Measurements from ENCODE around the gene BIRC7. TPM values are rescaled to one million over a fixed set of nuclear protein-coding genes. Genes with fewer than 3 reads are reported as not detected.
A peak's percentile ranks its signal among the peaks of the same experiment; 100 is the strongest.

The BIRC7 gene
- total RNA-seq, 1 experiment from 2014 or later: 0.17 TPM

DNA sequence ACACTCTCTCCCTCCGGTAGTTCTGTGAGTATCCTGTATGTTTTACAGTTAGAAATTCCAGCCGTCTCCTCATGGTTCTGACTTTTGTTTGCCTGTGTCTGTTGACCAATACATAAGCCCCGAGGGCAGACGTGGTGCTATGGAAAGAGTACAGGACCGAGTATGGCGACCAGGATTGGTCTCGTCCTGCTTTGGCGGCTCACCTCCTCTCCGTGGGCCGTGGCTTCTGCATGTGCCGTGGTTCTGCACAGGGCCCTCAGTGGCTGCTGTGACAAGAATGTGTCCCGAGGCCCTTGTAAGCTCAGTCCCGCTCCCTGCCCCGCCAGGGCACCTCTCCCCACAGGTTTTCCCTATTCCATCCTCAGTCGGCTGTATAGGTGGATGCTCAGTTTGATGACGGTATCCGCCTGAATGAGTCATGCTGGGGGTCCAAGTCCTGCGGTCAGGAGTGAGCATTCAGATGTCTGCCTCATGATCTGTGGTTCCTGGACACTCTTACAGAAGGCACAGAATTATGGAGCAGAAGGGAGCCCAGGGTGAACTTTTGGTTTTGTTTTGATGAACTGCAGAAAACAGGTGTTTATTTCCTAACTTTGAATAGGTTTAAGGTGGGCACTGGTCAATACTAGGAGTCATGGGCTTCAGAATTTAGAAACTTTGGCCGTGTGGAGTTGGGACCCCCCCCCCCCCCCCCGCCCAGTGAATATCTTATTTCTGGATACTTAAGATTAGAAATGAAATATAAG lies 38.1 kb downstream of the BIRC7 start (continued):
- no peak for TF ChIP-seq MLX (CRISPR knock-in tag; IDR thresholded peaks at IDR 0.05)
- TF ChIP-seq OVOL2 (CRISPR knock-in tag; IDR thresholded peaks at IDR 0.05; ENCODE audit: borderline replicate concordance): no peak
- no peak for TF ChIP-seq ZSCAN18 (CRISPR knock-in tag; IDR thresholded peaks at IDR 0.05)
- TF ChIP-seq JAZF1 (CRISPR knock-in tag; IDR thresholded peaks at IDR 0.05): no peak
- TF ChIP-seq IRF2 (CRISPR knock-in tag; IDR thresholded peaks at IDR 0.05; ENCODE audit: borderline replicate concordance, low read depth): no peak
- TF ChIP-seq, protein P1, sequence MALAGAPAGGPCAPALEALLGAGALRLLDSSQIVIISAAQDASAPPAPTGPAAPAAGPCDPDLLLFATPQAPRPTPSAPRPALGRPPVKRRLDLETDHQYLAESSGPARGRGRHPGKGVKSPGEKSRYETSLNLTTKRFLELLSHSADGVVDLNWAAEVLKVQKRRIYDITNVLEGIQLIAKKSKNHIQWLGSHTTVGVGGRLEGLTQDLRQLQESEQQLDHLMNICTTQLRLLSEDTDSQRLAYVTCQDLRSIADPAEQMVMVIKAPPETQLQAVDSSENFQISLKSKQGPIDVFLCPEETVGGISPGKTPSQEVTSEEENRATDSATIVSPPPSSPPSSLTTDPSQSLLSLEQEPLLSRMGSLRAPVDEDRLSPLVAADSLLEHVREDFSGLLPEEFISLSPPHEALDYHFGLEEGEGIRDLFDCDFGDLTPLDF (CRISPR knock-in tag; IDR thresholded peaks at IDR 0.05): no peak

GRCh38 chr20:63274381-63275228 lies 38.9 kb downstream of the BIRC7 start:
- ATAC-seq: no peak
- no peaks in the 10 kb centered on the region for H3K27me3 Mint-ChIP-seq (ENCODE audit: low read depth)
- H3K4me3 Mint-ChIP-seq: peak overlapping the region; percentile 47
- peaks cover 14% of the 10 kb centered on the region for H3K4me1 Mint-ChIP-seq
- H3K36me3 Mint-ChIP-seq: peaks cover 24% of the 10 kb centered on the region
- no peak for DNase-seq (ENCODE audit: low spot score)
- ChIA-PET POLR2A (no interaction called here), CTCF (interaction anchor here (1.1 kb wide), 1 partner anchor 51 kb away, joined by 4 read pairs; no protein-coding TSS in a partner anchor)
- no peaks in the 10 kb centered on the region for H3K9me3 Mint-ChIP-seq
- TF ChIP-seq, protein P2, sequence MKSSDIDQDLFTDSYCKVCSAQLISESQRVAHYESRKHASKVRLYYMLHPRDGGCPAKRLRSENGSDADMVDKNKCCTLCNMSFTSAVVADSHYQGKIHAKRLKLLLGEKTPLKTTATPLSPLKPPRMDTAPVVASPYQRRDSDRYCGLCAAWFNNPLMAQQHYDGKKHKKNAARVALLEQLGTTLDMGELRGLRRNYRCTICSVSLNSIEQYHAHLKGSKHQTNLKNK (CRISPR knock-in tag; IDR thresholded peaks at IDR 0.05): no peak
- TF ChIP-seq FOXP4 (CRISPR knock-in tag; IDR thresholded peaks at IDR 0.05) (no peak), EMX1 (CRISPR knock-in tag; IDR thresholded peaks at IDR 0.05) (no peak), GABPB1 (CRISPR knock-in tag; IDR thresholded peaks at IDR 0.05) (no peak), ELF4 (CRISPR knock-in tag; IDR thresholded peaks at IDR 0.05; ENCODE audit: low read depth) (no peak), RELA (CRISPR knock-in tag; IDR thresholded peaks at IDR 0.05; ENCODE audit: borderline replicate concordance) (no peak), NFE2L1 (CRISPR knock-in tag; IDR thresholded peaks at IDR 0.05) (no peak), IRF2 (CRISPR knock-in tag; IDR thresholded peaks at IDR 0.05; ENCODE audit: borderline replicate concordance, low read depth) (no peak)
- TF ChIP-seq, protein P3, sequence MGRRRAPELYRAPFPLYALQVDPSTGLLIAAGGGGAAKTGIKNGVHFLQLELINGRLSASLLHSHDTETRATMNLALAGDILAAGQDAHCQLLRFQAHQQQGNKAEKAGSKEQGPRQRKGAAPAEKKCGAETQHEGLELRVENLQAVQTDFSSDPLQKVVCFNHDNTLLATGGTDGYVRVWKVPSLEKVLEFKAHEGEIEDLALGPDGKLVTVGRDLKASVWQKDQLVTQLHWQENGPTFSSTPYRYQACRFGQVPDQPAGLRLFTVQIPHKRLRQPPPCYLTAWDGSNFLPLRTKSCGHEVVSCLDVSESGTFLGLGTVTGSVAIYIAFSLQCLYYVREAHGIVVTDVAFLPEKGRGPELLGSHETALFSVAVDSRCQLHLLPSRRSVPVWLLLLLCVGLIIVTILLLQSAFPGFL (CRISPR knock-in tag; IDR thresholded peaks at IDR 0.05; ENCODE audit: borderline replicate concordance): no peak
- TF ChIP-seq, protein P4, sequence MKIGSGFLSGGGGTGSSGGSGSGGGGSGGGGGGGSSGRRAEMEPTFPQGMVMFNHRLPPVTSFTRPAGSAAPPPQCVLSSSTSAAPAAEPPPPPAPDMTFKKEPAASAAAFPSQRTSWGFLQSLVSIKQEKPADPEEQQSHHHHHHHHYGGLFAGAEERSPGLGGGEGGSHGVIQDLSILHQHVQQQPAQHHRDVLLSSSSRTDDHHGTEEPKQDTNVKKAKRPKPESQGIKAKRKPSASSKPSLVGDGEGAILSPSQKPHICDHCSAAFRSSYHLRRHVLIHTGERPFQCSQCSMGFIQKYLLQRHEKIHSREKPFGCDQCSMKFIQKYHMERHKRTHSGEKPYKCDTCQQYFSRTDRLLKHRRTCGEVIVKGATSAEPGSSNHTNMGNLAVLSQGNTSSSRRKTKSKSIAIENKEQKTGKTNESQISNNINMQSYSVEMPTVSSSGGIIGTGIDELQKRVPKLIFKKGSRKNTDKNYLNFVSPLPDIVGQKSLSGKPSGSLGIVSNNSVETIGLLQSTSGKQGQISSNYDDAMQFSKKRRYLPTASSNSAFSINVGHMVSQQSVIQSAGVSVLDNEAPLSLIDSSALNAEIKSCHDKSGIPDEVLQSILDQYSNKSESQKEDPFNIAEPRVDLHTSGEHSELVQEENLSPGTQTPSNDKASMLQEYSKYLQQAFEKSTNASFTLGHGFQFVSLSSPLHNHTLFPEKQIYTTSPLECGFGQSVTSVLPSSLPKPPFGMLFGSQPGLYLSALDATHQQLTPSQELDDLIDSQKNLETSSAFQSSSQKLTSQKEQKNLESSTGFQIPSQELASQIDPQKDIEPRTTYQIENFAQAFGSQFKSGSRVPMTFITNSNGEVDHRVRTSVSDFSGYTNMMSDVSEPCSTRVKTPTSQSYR (CRISPR knock-in tag; IDR thresholded peaks at IDR 0.05): no peak
- H3K27ac Mint-ChIP-seq: no peak overlapping the region

Data from WTC11 (cell line).